ENCODE measurements around the gene LEP.

The LEP gene

GRCh38 chr7:128255271-128255670, 14.2 kb downstream of the LEP start:
- H2AFZ ChIP-seq (ENCODE audit: low read length) = no peak overlapping the region
- H3K4me2 ChIP-seq (ENCODE audit: insufficient read depth, low read length, poor library complexity, severe bottlenecking) = no peak overlapping the region
- no peak overlapping the region for H3K23ac ChIP-seq (ENCODE audit: low read depth, low read length, poor library complexity)
- no peaks in the 10 kb centered on the region for H3K79me1 ChIP-seq (ENCODE audit: low read depth, low read length)
- DNase-seq (ENCODE audit: low spot score) = no peak
- no peak overlapping the region for H2BK12ac ChIP-seq (ENCODE audit: low read length)
- H4K8ac ChIP-seq (ENCODE audit: low read depth, low read length) = no peak overlapping the region
- peaks cover 0 to 2% of the 10 kb centered on the region in 2 donors for H3K9me3 ChIP-seq (replicated peaks in 1 of 2; ENCODE audit: control insufficient read depth in 2 of 2, insufficient read depth in 1 of 2, low read depth in 1 of 2, low read length in 2 of 2)
- no peak overlapping the region for H3K4me3 ChIP-seq (ENCODE audit: low read length in 2 of 2)
- no peak overlapping the region for H2BK15ac ChIP-seq (ENCODE audit: low read length)
- H2BK5ac ChIP-seq (ENCODE audit: low read length) = no peak overlapping the region
- no peaks in the 10 kb centered on the region for H3K36me3 ChIP-seq (replicated peaks in 1 of 2; ENCODE audit: control insufficient read depth in 2 of 2, insufficient read depth in 2 of 2, low read length in 2 of 2)
- no peak overlapping the region for H3K4ac ChIP-seq (ENCODE audit: low read length)
- H3K27me3 ChIP-seq (ENCODE audit: control insufficient read depth in 3 of 3, insufficient read depth in 3 of 3, low read depth in 1 of 3, low read length in 3 of 3) = peaks cover 0 to 9% (median 0%) of the 10 kb centered on the region in 3 experiments
- no CpG with 5 or more reads among the region's 2 CpGs for WGBS, 2 donors (ENCODE audit: extremely low coverage in 2 of 2, insufficient read length in 2 of 2, insufficient replicate concordance in 1 of 2)
- no peaks in the 10 kb centered on the region for H3K4me1 ChIP-seq (ENCODE audit: control insufficient read depth in 2 of 2, insufficient read depth in 1 of 2, low read depth in 1 of 2, low read length in 2 of 2)
- no peak overlapping the region for H2AK5ac ChIP-seq (ENCODE audit: low read depth, low read length)
- H4K91ac ChIP-seq (ENCODE audit: low read depth, low read length, poor library complexity) = no peak overlapping the region
- no peak overlapping the region for H3K14ac ChIP-seq (ENCODE audit: low read length)
- no peak overlapping the region for H3K27ac ChIP-seq (replicated peaks; ENCODE audit: low read length)
- no peak overlapping the region for H3K18ac ChIP-seq (ENCODE audit: low read length)
- no peak overlapping the region for H2BK120ac ChIP-seq (ENCODE audit: low read depth, low read length)
- no peak overlapping the region for H3K9ac ChIP-seq (ENCODE audit: low read depth, low read length, poor library complexity)

GRCh38 chr7:128257458-128257857, 16.4 kb downstream of the LEP start:
- Histone ChIP-seq H2BK15ac (ENCODE audit: low read length) (no peak overlapping the region), H3K4me2 (ENCODE audit: insufficient read depth, low read length, poor library complexity, severe bottlenecking) (no peak overlapping the region), H3K4ac (ENCODE audit: low read length) (no peak overlapping the region), H2BK5ac (ENCODE audit: low read length) (no peak overlapping the region), H3K79me1 (ENCODE audit: low read depth, low read length) (no peaks in the 10 kb centered on the region), H3K18ac (ENCODE audit: low read length) (no peak overlapping the region), H2BK12ac (ENCODE audit: low read length) (no peak overlapping the region), H3K4me1 (ENCODE audit: control insufficient read depth in 2 of 2, insufficient read depth in 1 of 2, low read depth in 1 of 2, low read length in 2 of 2) (no peaks in the 10 kb centered on the region), H3K36me3 (replicated peaks in 1 of 2; ENCODE audit: control insufficient read depth in 2 of 2, insufficient read depth in 2 of 2, low read length in 2 of 2) (no peaks in the 10 kb centered on the region), H3K23ac (ENCODE audit: low read depth, low read length, poor library complexity) (no peak overlapping the region), H3K27ac (replicated peaks; ENCODE audit: low read length) (no peak overlapping the region), H3K9me3 (replicated peaks in 1 of 2; ENCODE audit: control insufficient read depth in 2 of 2, insufficient read depth in 1 of 2, low read depth in 1 of 2, low read length in 2 of 2) (peaks cover 0 to 2% of the 10 kb centered on the region in 2 donors), H2BK120ac (ENCODE audit: low read depth, low read length) (no peak overlapping the region), H4K91ac (ENCODE audit: low read depth, low read length, poor library complexity) (no peak overlapping the region), H3K9ac (ENCODE audit: low read depth, low read length, poor library complexity) (no peak overlapping the region), H3K14ac (ENCODE audit: low read length) (no peak overlapping the region), H2AK5ac (ENCODE audit: low read depth, low read length) (no peak overlapping the region), H4K8ac (ENCODE audit: low read depth, low read length) (no peak overlapping the region), H3K4me3 (ENCODE audit: low read length in 2 of 2) (peak overlapping the region in 1 of 2 donors; percentile 35), H2AFZ (ENCODE audit: low read length) (no peak overlapping the region), H3K27me3 (ENCODE audit: control insufficient read depth in 3 of 3, insufficient read depth in 3 of 3, low read depth in 1 of 3, low read length in 3 of 3) (peaks cover 0 to 5% (median 0%) of the 10 kb centered on the region in 3 experiments)
- no peak for DNase-seq (ENCODE audit: low spot score)
- WGBS, 2 donors (ENCODE audit: extremely low coverage in 2 of 2, insufficient read length in 2 of 2, insufficient replicate concordance in 1 of 2) = no CpG with 5 or more reads among the region's 14 CpGs

- H3K9me3 ChIP-seq (replicated peaks in 1 of 2; ENCODE audit: control insufficient read depth in 2 of 2, insufficient read depth in 1 of 2, low read depth in 1 of 2, low read length in 2 of 2) = peaks cover 0 to 2% of the 10 kb centered on the region in 2 donors
- no peak overlapping the region for H2BK12ac ChIP-seq (ENCODE audit: low read length)
- H2BK5ac ChIP-seq (ENCODE audit: low read length) = no peak overlapping the region
- H3K27me3 ChIP-seq (ENCODE audit: control insufficient read depth in 3 of 3, insufficient read depth in 3 of 3, low read depth in 1 of 3, low read length in 3 of 3) = peaks cover 0 to 5% (median 0%) of the 10 kb centered on the region in 3 experiments
- no peak overlapping the region for H2BK15ac ChIP-seq (ENCODE audit: low read length)
- H3K18ac ChIP-seq (ENCODE audit: low read length) = no peak overlapping the region
- no peak overlapping the region for H3K9ac ChIP-seq (ENCODE audit: low read depth, low read length, poor library complexity)
- H3K14ac ChIP-seq (ENCODE audit: low read length) = no peak overlapping the region
- no peak overlapping the region for H3K4me3 ChIP-seq (ENCODE audit: low read length in 2 of 2)
- no peak overlapping the region for H4K8ac ChIP-seq (ENCODE audit: low read depth, low read length)
- H3K4me1 ChIP-seq (ENCODE audit: control insufficient read depth in 2 of 2, insufficient read depth in 1 of 2, low read depth in 1 of 2, low read length in 2 of 2) = peaks cover 0 to 2% of the 10 kb centered on the region in 2 donors
- no peak overlapping the region for H3K4me2 ChIP-seq (ENCODE audit: insufficient read depth, low read length, poor library complexity, severe bottlenecking)
- no peak for DNase-seq (ENCODE audit: low spot score)
- no peak overlapping the region for H4K91ac ChIP-seq (ENCODE audit: low read depth, low read length, poor library complexity)
- H3K23ac ChIP-seq (ENCODE audit: low read depth, low read length, poor library complexity) = no peak overlapping the region
- WGBS, 2 donors (ENCODE audit: extremely low coverage in 2 of 2, insufficient read length in 2 of 2, insufficient replicate concordance in 1 of 2) = no CpG with 5 or more reads among the region's 11 CpGs
- no peak overlapping the region for H3K27ac ChIP-seq (replicated peaks; ENCODE audit: low read length)
- H3K79me1 ChIP-seq (ENCODE audit: low read depth, low read length) = no peaks in the 10 kb centered on the region
- peak overlapping the region; percentile 58 for H2AFZ ChIP-seq (ENCODE audit: low read length)
- H3K4ac ChIP-seq (ENCODE audit: low read length) = no peak overlapping the region
- no peak overlapping the region for H2AK5ac ChIP-seq (ENCODE audit: low read depth, low read length)
- no peaks in the 10 kb centered on the region for H3K36me3 ChIP-seq (replicated peaks in 1 of 2; ENCODE audit: control insufficient read depth in 2 of 2, insufficient read depth in 2 of 2, low read length in 2 of 2)
- no peak overlapping the region for H2BK120ac ChIP-seq (ENCODE audit: low read depth, low read length)
Observed at GRCh38 chr7:128259131-128260061, 18.3 kb downstream of the LEP start.

GRCh38 chr7:128260069-128260795, 19.2 kb downstream of the LEP start:
- Histone ChIP-seq H3K79me1 (ENCODE audit: low read depth, low read length) (no peaks in the 10 kb centered on the region), H3K9ac (ENCODE audit: low read depth, low read length, poor library complexity) (no peak overlapping the region), H3K18ac (ENCODE audit: low read length) (no peak overlapping the region), H2BK12ac (ENCODE audit: low read length) (no peak overlapping the region), H3K14ac (ENCODE audit: low read length) (no peak overlapping the region), H3K36me3 (replicated peaks in 1 of 2; ENCODE audit: control insufficient read depth in 2 of 2, insufficient read depth in 2 of 2, low read length in 2 of 2) (no peaks in the 10 kb centered on the region), H2AFZ (ENCODE audit: low read length) (no peak overlapping the region), H2BK120ac (ENCODE audit: low read depth, low read length) (no peak overlapping the region), H3K4me3 (ENCODE audit: low read length in 2 of 2) (no peak overlapping the region), H2AK5ac (ENCODE audit: low read depth, low read length) (no peak overlapping the region), H3K27me3 (ENCODE audit: control insufficient read depth in 3 of 3, insufficient read depth in 3 of 3, low read depth in 1 of 3, low read length in 3 of 3) (no peaks in the 10 kb centered on the region), H4K91ac (ENCODE audit: low read depth, low read length, poor library complexity) (no peak overlapping the region), H4K8ac (ENCODE audit: low read depth, low read length) (no peak overlapping the region), H3K23ac (ENCODE audit: low read depth, low read length, poor library complexity) (no peak overlapping the region), H3K4me2 (ENCODE audit: insufficient read depth, low read length, poor library complexity, severe bottlenecking) (no peak overlapping the region), H3K4ac (ENCODE audit: low read length) (no peak overlapping the region), H2BK5ac (ENCODE audit: low read length) (no peak overlapping the region), H2BK15ac (ENCODE audit: low read length) (no peak overlapping the region), H3K9me3 (replicated peaks in 1 of 2; ENCODE audit: control insufficient read depth in 2 of 2, insufficient read depth in 1 of 2, low read depth in 1 of 2, low read length in 2 of 2) (peaks cover 0 to 2% of the 10 kb centered on the region in 2 donors), H3K27ac (replicated peaks; ENCODE audit: low read length) (no peak overlapping the region), H3K4me1 (ENCODE audit: control insufficient read depth in 2 of 2, insufficient read depth in 1 of 2, low read depth in 1 of 2, low read length in 2 of 2) (peaks cover 0 to 2% of the 10 kb centered on the region in 2 donors)
- DNase-seq (ENCODE audit: low spot score) = no peak
- no CpG with 5 or more reads among the region's 12 CpGs for WGBS, 2 donors (ENCODE audit: extremely low coverage in 2 of 2, insufficient read length in 2 of 2, insufficient replicate concordance in 1 of 2)

Data from neuronal stem cell (in vitro differentiated cells).